SU-DHL-6 (cell line): ENCODE results near the gene TGFA.

ENCODE experiments used
- H2AFZ ChIP-seq: fragments of 200-600 bp; sonication (generic); 2 replicates; pipeline ENCODE4 v1.6.1; 2014; ENCODE audit warnings: low read depth, mild to moderate bottlenecking, moderate library complexity, mixed read lengths, antibody characterized with exemption, low read length; ENCODE audit not compliant: severe bottlenecking
- H3F3A ChIP-seq: fragments of 200-600 bp; shearing (Covaris generic); 2 replicates; pipeline ENCODE4 v1.6.0; 2016; ENCODE audit warnings: antibody characterized with exemption, mild to moderate bottlenecking; ENCODE audit not compliant: insufficient read depth
- H3K27ac ChIP-seq: fragments of 200-600 bp; sonication (generic); 2 replicates; pipeline ENCODE4 v1.5.1; 2016; ENCODE audit warnings: low read depth, mild to moderate bottlenecking, low read length, moderate library complexity, mixed read lengths
- H3K27me3 ChIP-seq: fragments of 200-600 bp; sonication (generic), shearing (Covaris generic); 2 replicates; pipeline ENCODE4 v1.6.0; 2014; ENCODE audit warnings: mild to moderate bottlenecking, low read length
- H3K36me3 ChIP-seq: fragments of 200-600 bp; sonication (generic); 2 replicates; pipeline ENCODE4 v1.6.1; 2014; ENCODE audit warnings: mild to moderate bottlenecking, low read length, mixed read lengths
- H3K4me2 ChIP-seq: fragments of 300-600, 200-600 bp; shearing (Covaris generic), sonication (generic); 2 replicates; pipeline ENCODE4 v1.6.0; 2014; ENCODE audit warnings: low read length, low read depth, mild to moderate bottlenecking; ENCODE audit not compliant: poor library complexity, severe bottlenecking
- H3K4me3 ChIP-seq: fragments of 200-600 bp; sonication (generic); 2 replicates; pipeline ENCODE4 v1.5.1; 2014; ENCODE audit warnings: antibody characterized with exemption, low read length, mild to moderate bottlenecking, mixed read lengths; ENCODE audit not compliant: insufficient read depth, poor library complexity, severe bottlenecking
- H3K79me2 ChIP-seq: fragments of 200-600 bp; sonication (generic); 2 replicates; pipeline ENCODE4 v1.6.1; 2014; ENCODE audit warnings: mild to moderate bottlenecking, low read length, moderate library complexity; ENCODE audit not compliant: insufficient read depth
- H3K9ac ChIP-seq: fragments of 200-600 bp; sonication (generic); 2 replicates; pipeline ENCODE4 v1.7.0; 2014; ENCODE audit warnings: mild to moderate bottlenecking, low read length
- H3K9me2 ChIP-seq: fragments of 200-600 bp; sonication (generic); replicated peaks from 2 replicates; pipeline ENCODE4 v1.6.1; 2014; ENCODE audit warnings: low read length; ENCODE audit not compliant: insufficient read depth
- H3K9me3 ChIP-seq: fragments of 200-600 bp; sonication (generic); 2 replicates; pipeline ENCODE4 v1.6.1; 2014; ENCODE audit warnings: low read length, mixed read lengths; ENCODE audit not compliant: insufficient read depth
- H4K20me1 ChIP-seq: fragments of 200-600 bp; sonication (generic); 2 replicates; pipeline ENCODE4 v1.6.1; 2014; ENCODE audit warnings: low read depth, mild to moderate bottlenecking, antibody characterized with exemption, low read length, moderate library complexity, mixed read lengths
- EZH2phosphoT487 ChIP-seq: fragments of 200-600 bp; sonication (generic), shearing (Covaris generic); conservative IDR thresholded peaks from 2 replicates; pipeline ENCODE4 v1.6.1; 2018; ENCODE audit warnings: mild to moderate bottlenecking, antibody characterized with exemption, low read length, moderate library complexity, mixed read lengths
- TF ChIP-seq, protein P1 (sequence below): fragments of 200-600 bp; sonication (generic); IDR thresholded peaks from one replicate; pipeline ENCODE4 v1.5.1; 2017; ENCODE audit warnings: antibody characterized with exemption, mild to moderate bottlenecking, low read length, moderate library complexity; ENCODE audit not compliant: insufficient read depth, poor library complexity, severe bottlenecking

TGFA gene

DNA sequence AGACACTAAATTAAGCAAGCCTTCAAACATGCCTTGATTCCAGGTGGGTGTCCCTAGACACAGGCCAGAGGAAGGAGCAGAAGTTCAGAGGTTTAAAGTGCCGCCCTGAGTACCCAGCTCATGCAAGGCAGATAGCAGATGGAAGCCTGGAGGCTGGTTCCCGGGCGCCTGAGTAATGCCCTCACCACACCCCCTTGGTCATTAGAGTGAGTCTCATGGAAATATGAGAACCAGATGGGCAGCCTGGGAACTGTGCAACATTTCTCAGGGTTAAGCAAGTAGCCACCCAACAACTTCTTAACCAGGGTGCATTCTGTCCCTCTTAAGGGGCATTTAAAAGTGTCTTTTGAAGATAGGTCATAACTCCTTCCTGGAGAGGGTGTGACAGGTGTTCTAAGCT lies 44.1 kb downstream of the TGFA start:
- no peak overlapping the region for H3K4me2 ChIP-seq
- H2AFZ ChIP-seq = no peak overlapping the region
- no peak overlapping the region for H3K4me3 ChIP-seq
- H3K79me2 ChIP-seq = no peaks in the 10 kb centered on the region
- no peaks in the 10 kb centered on the region for H3K27me3 ChIP-seq
- H4K20me1 ChIP-seq = no peaks in the 10 kb centered on the region
- H3K27ac ChIP-seq = no peak overlapping the region
- no peaks in the 10 kb centered on the region for H3K9me2 ChIP-seq
- no peaks in the 10 kb centered on the region for H3K36me3 ChIP-seq
- H3K9me3 ChIP-seq = no peaks in the 10 kb centered on the region
- no peaks in the 10 kb centered on the region for H3F3A ChIP-seq
- H3K9ac ChIP-seq = no peak overlapping the region
- no peak for TF ChIP-seq EZH2phosphoT487
- TF ChIP-seq, protein P1, sequence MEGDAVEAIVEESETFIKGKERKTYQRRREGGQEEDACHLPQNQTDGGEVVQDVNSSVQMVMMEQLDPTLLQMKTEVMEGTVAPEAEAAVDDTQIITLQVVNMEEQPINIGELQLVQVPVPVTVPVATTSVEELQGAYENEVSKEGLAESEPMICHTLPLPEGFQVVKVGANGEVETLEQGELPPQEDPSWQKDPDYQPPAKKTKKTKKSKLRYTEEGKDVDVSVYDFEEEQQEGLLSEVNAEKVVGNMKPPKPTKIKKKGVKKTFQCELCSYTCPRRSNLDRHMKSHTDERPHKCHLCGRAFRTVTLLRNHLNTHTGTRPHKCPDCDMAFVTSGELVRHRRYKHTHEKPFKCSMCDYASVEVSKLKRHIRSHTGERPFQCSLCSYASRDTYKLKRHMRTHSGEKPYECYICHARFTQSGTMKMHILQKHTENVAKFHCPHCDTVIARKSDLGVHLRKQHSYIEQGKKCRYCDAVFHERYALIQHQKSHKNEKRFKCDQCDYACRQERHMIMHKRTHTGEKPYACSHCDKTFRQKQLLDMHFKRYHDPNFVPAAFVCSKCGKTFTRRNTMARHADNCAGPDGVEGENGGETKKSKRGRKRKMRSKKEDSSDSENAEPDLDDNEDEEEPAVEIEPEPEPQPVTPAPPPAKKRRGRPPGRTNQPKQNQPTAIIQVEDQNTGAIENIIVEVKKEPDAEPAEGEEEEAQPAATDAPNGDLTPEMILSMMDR = no peak

DNA sequence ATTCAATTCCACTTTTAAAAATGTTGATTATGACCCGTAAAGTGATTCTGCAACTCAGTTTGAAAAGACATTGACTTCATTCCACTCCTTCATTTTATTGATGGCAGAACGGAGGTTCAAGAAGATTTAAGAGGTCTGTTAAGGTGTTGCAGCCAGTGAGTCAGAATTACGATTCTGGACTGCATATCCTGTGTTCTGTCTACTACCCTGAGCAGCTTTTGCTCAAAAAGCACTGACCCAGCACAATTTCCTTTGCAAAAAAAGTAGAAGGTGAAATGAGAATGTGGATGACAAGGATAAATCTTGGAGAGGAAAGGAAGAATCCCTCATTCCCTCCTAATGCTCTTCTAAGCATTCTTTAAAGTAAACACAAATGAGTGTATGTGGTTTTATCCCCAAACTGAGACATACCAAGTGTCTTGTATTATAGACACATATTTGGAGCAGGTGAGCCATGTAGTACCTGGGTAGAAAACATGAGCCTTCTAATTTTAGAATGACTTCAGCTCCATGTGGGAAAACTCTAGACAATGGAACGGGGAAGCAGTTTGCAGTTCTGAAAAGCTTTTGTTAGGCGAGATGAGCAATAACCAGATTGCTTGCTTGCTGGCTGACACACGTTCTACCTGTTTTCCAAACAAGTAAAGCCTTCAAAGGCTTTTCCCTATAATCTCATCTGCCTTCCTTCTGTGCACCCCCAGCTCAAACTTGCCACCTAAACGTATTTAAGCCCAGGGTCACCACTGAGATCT lies 44.7 kb downstream of the TGFA start:
- Histone ChIP-seq H3K9ac (no peak overlapping the region), H3K27me3 (no peaks in the 10 kb centered on the region), H3K9me2 (no peaks in the 10 kb centered on the region), H3K79me2 (no peaks in the 10 kb centered on the region), H2AFZ (no peak overlapping the region), H3K36me3 (no peaks in the 10 kb centered on the region), H4K20me1 (no peaks in the 10 kb centered on the region), H3K4me3 (no peak overlapping the region), H3K4me2 (no peak overlapping the region), H3F3A (no peaks in the 10 kb centered on the region), H3K9me3 (no peaks in the 10 kb centered on the region), H3K27ac (no peak overlapping the region)
- TF ChIP-seq EZH2phosphoT487 = no peak
- TF ChIP-seq, protein P1 = no peak

DNA sequence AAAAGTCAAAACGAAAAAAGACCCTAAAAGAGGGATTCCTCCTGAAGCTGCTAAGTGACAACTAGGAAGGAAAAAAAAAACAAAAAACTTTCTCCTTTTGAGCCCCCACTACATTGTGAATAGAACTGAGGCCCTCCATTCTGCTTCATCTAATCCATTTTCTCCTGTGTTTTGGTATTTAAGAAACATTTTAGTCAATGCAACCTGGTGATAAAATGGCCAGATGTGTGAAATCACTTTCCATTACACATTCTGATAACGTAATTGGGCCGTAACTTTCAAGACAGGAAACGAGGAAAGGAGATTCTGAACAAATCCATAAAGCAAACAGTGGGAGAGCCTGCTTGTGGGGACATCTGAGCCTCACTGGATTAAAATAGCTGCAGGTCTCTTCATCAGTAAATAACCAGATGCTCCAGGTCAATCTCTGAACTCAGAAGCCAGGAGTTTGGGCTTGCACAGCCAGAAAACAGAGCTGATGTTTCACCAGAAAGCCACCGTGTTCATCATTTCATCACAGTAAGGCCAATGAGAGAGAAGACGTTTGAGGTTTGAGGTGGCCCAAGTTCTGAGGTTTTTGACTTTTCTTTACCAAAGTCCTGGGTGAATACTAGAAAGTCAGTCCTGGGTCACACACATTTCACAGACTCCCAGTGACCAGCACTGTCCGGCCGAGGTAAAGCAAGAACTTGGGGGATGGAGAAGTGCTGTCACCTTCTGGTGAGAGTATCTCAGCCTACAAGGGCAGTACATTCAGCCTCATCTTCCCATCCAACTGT lies 47.8 kb downstream of the TGFA start:
- Histone ChIP-seq H3F3A (no peaks in the 10 kb centered on the region), H3K4me3 (no peak overlapping the region), H3K4me2 (no peak overlapping the region), H3K27ac (no peak overlapping the region), H3K36me3 (no peaks in the 10 kb centered on the region), H3K79me2 (no peaks in the 10 kb centered on the region), H3K9me3 (no peaks in the 10 kb centered on the region), H3K9ac (no peak overlapping the region), H4K20me1 (no peaks in the 10 kb centered on the region), H3K27me3 (no peaks in the 10 kb centered on the region), H2AFZ (no peak overlapping the region), H3K9me2 (no peaks in the 10 kb centered on the region)
- TF ChIP-seq, protein P1 = no peak
- TF ChIP-seq EZH2phosphoT487 = no peak
